Heart left ventricle (tissue), 16 donors: ENCODE results near the gene SUSD2. TPM values are rescaled to one million over a fixed set of nuclear protein-coding genes. Genes with fewer than 3 reads are reported as not detected.

Experiments used
- ATAC-seq, 4 donors: fragments of 200-7000 bp; cut with Tn5 transposase; one replicate each; pipeline ENCODE4 v1.9.1; 2020 to 2022; ENCODE audit warnings: moderate library complexity in 4 of 4, mild to moderate bottlenecking in 3 of 4, moderate number of reproducible peaks in 1 of 4
- DNase-seq, 5 donors: peaks; one replicate each; pipeline ENCODE4 v3.0.0-alpha.2; 2020
- H3K27ac ChIP-seq, 12 donors: fragments of 200-600 bp; sonication (generic) in 4 of 12; one replicate each; pipeline versions ENCODE4 v1.5.0 to v1.8.0; 2016 to 2022; ENCODE audit warnings: mild to moderate bottlenecking in 2 of 12
- H3K27me3 ChIP-seq, 9 donors: fragments of 200-600 bp; sonication (generic) in 2 of 9; one replicate each; pipeline versions ENCODE4 v1.5.1 to v1.8.0; 2016 to 2022; ENCODE audit warnings: mild to moderate bottlenecking in 3 of 9
- H3K36me3 ChIP-seq, 9 donors: fragments of 200-600 bp; sonication (generic) in 2 of 9; one replicate each; pipeline versions ENCODE4 v1.5.0 to v1.8.0; 2018 to 2022; ENCODE audit warnings: mild to moderate bottlenecking in 2 of 9
- H3K4me1 ChIP-seq, 12 donors: fragments of 200-600 bp; sonication (generic) in 4 of 12; one replicate each; pipeline versions ENCODE4 v1.5.0 to v1.8.0; 2016 to 2022; ENCODE audit warnings: mild to moderate bottlenecking in 3 of 12
- H3K4me3 ChIP-seq, 12 donors: fragments of 200-600 bp; sonication (generic) in 4 of 12; one replicate each; pipeline versions ENCODE4 v1.5.0 to v1.8.0; 2017 to 2022; ENCODE audit warnings: mild to moderate bottlenecking in 9 of 12, moderate library complexity in 4 of 12
- H3K9me3 ChIP-seq, 12 donors: fragments of 200-600 bp; sonication (generic) in 4 of 12; one replicate each; pipeline versions ENCODE4 v1.5.0 to v1.8.0; 2016 to 2022; ENCODE audit warnings: mild to moderate bottlenecking in 1 of 12
- POLR2A ChIP-seq, 2 donors: fragments of 450-650 bp; IDR thresholded peaks; one replicate each; pipeline ENCODE4 v1.6.1; 2017; ENCODE audit warnings: antibody characterized with exemption in 2 of 2, mild to moderate bottlenecking in 2 of 2, moderate library complexity in 2 of 2
- WGBS, 4 donors: extraction: QIAGEN DNeasy Blood & Tissue Kit in 2 of 4; methylation state at CpG; one replicate each; pipeline versions ENCODE4 v1.1.5 to v1.1.7; 2013 to 2018; 5-methylcytosine and 5-hydroxymethylcytosine counted together
- intact Hi-C, 10 donors: fragments of 100-400 bp; cut with DNase I; formaldehyde crosslinking; loops; one replicate each; pipeline versions ENCODE4 v1.11.1 to v1.14.2; 2022
- polyA plus RNA-seq, 2 donors: library from polyadenylated mRNA; stranded (reverse); fragments of 200-250 nt; gene quantifications; one replicate each; pipeline ENCODE4 v1.2.3, GENCODE V29; 2013
- total RNA-seq, 9 donors: library from RNA; depleted of rRNA in 2 of 9; stranded (reverse); fragments of >200 nt in 2 of 9; fragmentation: NEBNext Ultra II Directional in 3 of 9; extraction: Animal tissue kit (Norgen Biotek cat#: 25700) in 3 of 9; gene quantifications; one replicate each; pipeline versions ENCODE4 v1.1.0 to v1.2.4, GENCODE V29; 2016 to 2023
- TF ChIP-seq, protein P1 (sequence below), 12 donors: fragments of 200-600 bp; sonication (generic) in 4 of 12; IDR thresholded peaks; one replicate each; pipeline versions ENCODE4 v1.5.0 to v1.8.0; 2018 to 2022; ENCODE audit warnings: antibody characterized with exemption in 12 of 12, mild to moderate bottlenecking in 5 of 12
- donor health status: ischemic (EF 13 %, LVEDD 7.1; RV severe dilation, severe dysfunction).
- donor health status: healthy with polysubstance abuse.
- donor health status: DM: no; HTN: yes; CAD: no.
- donor health status: DM: no; HTN: no; CAD: no.
- donor health status: ischemic (EF 25% LVEDD 6.9; RV normal size, moderate dysfunction).
- donor health status: ischemic (EF 25% LVEDD 5.7; RV mildly dilated, moderate dysfunction).
- donor health status: healthy.
- donor health status: DM: yes; HTN: yes; CAD: no.
- donor health status: ischemic (EF 35%, LVEDD 5.7; RV mildly dilated, moderate dysfunction).
- donor health status: nonischemic (EF 11% LVEDD 7.7; RV severe dilation, severe dysfunction).
- donor health status: DM: yes; HTN: yes; CAD: no.
- donor health status: PGD.
- donor health status: ischemic (EF 29% LVEDD 5.4; RV normal size, mild dysfunction).
- donor health status: nonischemic (EF 23%, LVEDD 6.1; RV moderate dilation, normal function).

The SUSD2 gene
- total and polyA plus RNA-seq, 11 donors = 1.5 to 12.6 (median 2.7) TPM

DNA sequence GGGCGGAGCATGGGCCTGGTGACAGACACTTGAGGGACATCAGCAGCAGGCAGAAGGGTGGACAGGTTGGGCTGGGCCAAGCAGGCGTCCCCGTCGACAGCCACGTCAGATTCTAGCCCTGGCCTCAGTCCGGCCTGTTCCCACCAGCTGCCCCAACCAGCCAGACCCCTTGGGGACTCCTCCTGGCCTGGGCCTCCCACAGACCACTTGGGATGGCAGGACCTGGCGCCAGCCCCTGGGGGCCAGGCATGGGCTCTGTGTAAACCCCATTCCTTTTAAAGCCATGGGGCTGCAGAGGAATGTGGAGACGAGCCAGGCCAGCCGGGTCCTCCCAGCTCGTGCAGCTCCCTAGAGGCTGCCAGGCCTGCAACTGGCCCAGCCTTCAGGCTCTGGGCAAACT is 4.7 kb upstream of the SUSD2 start:
- TF ChIP-seq POLR2A (IDR thresholded peaks at IDR 0.05) = no peak
- TF ChIP-seq, protein P1, sequence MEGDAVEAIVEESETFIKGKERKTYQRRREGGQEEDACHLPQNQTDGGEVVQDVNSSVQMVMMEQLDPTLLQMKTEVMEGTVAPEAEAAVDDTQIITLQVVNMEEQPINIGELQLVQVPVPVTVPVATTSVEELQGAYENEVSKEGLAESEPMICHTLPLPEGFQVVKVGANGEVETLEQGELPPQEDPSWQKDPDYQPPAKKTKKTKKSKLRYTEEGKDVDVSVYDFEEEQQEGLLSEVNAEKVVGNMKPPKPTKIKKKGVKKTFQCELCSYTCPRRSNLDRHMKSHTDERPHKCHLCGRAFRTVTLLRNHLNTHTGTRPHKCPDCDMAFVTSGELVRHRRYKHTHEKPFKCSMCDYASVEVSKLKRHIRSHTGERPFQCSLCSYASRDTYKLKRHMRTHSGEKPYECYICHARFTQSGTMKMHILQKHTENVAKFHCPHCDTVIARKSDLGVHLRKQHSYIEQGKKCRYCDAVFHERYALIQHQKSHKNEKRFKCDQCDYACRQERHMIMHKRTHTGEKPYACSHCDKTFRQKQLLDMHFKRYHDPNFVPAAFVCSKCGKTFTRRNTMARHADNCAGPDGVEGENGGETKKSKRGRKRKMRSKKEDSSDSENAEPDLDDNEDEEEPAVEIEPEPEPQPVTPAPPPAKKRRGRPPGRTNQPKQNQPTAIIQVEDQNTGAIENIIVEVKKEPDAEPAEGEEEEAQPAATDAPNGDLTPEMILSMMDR (IDR thresholded peaks at IDR 0.05) = no peak
- DNase-seq (peak; percentile 75 to 90 (median 80)), ATAC-seq (peak; percentile 76 to 88 (median 84))
- WGBS, 4 donors = 39 to 60% (median 52%) methylated on average over 5 to 10 of the region's 10 CpGs
- intact Hi-C loops = loop anchor here in 4 of 10 donors (1.0 to 10.0 kb wide), 7 partner anchors 43 to 222 kb away; partner anchors contain the start of gene GSTT4 (in 2 of the 4)
- no peaks in the 10 kb centered on the region for H3K27me3 ChIP-seq
- H3K4me1 ChIP-seq = peaks cover 0 to 62% (median 34%) of the 10 kb centered on the region in 12 donors
- H3K36me3 ChIP-seq = peaks cover 0 to 62% (median 37%) of the 10 kb centered on the region in 9 donors
- peak overlapping the region in 11 of 12 donors; percentile 36 to 85 (median 74) for H3K27ac ChIP-seq
- H3K4me3 ChIP-seq = no peak overlapping the region
- H3K9me3 ChIP-seq = no peaks in the 10 kb centered on the region

DNA sequence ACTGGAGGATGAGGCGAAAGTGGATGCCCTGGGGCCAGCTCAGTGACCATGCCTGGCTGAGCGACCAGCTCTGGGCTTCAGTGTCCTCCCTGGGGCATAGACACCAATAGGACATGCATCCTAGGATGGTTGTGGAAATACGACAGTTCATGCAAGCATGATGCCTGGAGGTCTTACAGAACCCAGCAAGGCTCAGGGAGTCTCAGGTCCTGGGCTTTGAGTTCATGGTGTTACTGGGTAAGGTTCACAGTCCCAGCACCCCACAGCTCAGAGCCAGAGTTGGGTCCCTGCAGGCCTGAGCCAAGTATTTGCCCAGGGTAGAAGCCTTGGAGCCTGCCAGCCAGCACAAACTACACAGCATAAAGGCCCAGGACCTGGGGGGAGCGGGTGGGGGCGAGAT is 4.2 kb upstream of the SUSD2 start:
- Histone ChIP-seq H3K36me3 (peaks cover 0 to 58% (median 33%) of the 10 kb centered on the region in 9 donors), H3K9me3 (no peaks in the 10 kb centered on the region), H3K4me3 (no peak overlapping the region), H3K4me1 (peaks cover 0 to 66% (median 38%) of the 10 kb centered on the region in 12 donors), H3K27ac (peak overlapping the region in 11 of 12 donors; percentile 36 to 85 (median 74)), H3K27me3 (no peaks in the 10 kb centered on the region)
- TF ChIP-seq, protein P1 (IDR thresholded peaks at IDR 0.05) = no peak
- no peak for TF ChIP-seq POLR2A (IDR thresholded peaks at IDR 0.05)
- ATAC-seq (no peak), DNase-seq (peak in 1 of 5 donors; percentile 19)
- intact Hi-C loops = loop anchor here in 4 of 10 donors (2.0 to 10.0 kb wide), 6 partner anchors 44 to 222 kb away; partner anchors contain the start of gene GSTT4 (in 2 of the 4)
- 71 to 92% (median 74%) methylated on average over 2 to 5 of the region's 5 CpGs for WGBS, 4 donors

DNA sequence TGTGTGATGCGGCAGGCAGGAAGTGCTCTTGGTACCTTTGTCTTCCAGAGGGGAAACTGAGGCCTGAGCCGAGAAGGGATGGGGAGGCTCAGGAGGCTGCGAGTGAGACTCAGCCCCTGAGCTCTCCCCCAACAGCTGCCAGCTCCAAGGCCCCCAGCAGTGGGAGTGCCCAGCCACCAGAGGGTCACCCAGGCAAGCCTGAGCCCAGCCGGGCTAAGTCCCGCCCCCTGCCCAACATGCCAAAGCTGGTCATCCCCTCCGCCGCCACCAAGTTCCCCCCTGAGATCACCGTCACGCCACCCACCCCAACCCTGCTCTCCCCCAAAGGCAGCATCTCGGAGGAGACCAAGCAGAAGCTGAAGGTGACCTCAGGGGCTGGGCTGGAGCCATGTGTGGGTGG is 3.8 kb upstream of the SUSD2 start:
- peak in 2 of 5 donors; percentile 24 to 53 for DNase-seq
- no peaks in the 10 kb centered on the region for H3K27me3 ChIP-seq
- H3K27ac ChIP-seq = peak overlapping the region in 11 of 12 donors; percentile 36 to 85 (median 74)
- no peak for TF ChIP-seq POLR2A (IDR thresholded peaks at IDR 0.05)
- H3K4me3 ChIP-seq = no peak overlapping the region
- no peak for ATAC-seq
- H3K4me1 ChIP-seq = peaks cover 0 to 71% (median 42%) of the 10 kb centered on the region in 12 donors
- intact Hi-C loops = loop anchor here in 4 of 10 donors (2.0 to 10.0 kb wide), 6 partner anchors 45 to 223 kb away; partner anchors contain the start of gene GSTT4 (in 2 of the 4)
- peaks cover 0 to 53% (median 29%) of the 10 kb centered on the region in 9 donors for H3K36me3 ChIP-seq
- 81 to 93% (median 88%) methylated on average over 7 to 10 of the region's 10 CpGs for WGBS, 4 donors
- H3K9me3 ChIP-seq = no peaks in the 10 kb centered on the region

DNA sequence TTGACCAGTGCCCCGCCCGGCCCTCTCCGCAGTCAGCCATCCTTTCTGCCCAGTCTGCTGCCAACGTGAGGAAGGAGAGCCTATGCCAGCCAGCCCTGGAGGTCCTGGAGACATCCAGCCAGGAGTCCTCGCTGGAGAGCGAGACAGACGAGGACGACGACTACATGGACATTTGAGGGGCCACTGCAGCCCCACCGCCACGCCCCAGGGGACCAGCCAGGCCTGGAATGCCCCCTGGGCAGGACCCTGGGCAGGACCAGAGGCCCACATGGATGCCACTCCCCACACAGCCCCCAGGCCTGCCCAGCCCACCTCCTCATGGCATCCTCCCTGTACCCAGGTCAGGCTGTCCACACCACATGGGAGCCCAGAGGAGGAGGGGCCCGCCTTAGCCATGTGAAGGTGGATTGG is 3.3 kb upstream of the SUSD2 start:
- TF ChIP-seq, protein P1 (IDR thresholded peaks at IDR 0.05) = no peak
- no peak for TF ChIP-seq POLR2A (IDR thresholded peaks at IDR 0.05)
- intact Hi-C loops = loop anchor here in 4 of 10 donors (5.0 to 10.0 kb wide), 5 partner anchors 71 to 223 kb away; partner anchors contain the start of gene GSTT4 (in 2 of the 4)
- DNase-seq (peak in 2 of 5 donors; percentile 27 to 53), ATAC-seq (no peak)
- peaks cover 0 to 48% (median 23%) of the 10 kb centered on the region in 9 donors for H3K36me3 ChIP-seq
- H3K4me1 ChIP-seq = peaks cover 0 to 72% (median 42%) of the 10 kb centered on the region in 12 donors
- no peak overlapping the region for H3K4me3 ChIP-seq
- 81 to 93% (median 90%) methylated on average over 8 to 12 of the region's 12 CpGs for WGBS, 4 donors
- H3K9me3 ChIP-seq = no peaks in the 10 kb centered on the region
- H3K27ac ChIP-seq = peak overlapping the region in 8 of 12 donors; percentile 9 to 84 (median 70)
- no peaks in the 10 kb centered on the region for H3K27me3 ChIP-seq
